OCI-LY3 (cell line): ENCODE data around the gene NXF1.

Experiments used
- CTCF ChIP-seq: fragments of 200-600, 300-600 bp; sonication (generic); IDR thresholded peaks from 2 replicates; pipeline ENCODE4 v1.5.1; 2014; ENCODE audit warnings: antibody characterized with exemption, low read length, low read depth
- EZH2phosphoT487 ChIP-seq: fragments of 200-600 bp; shearing (Covaris generic); IDR thresholded peaks from 2 replicates; pipeline ENCODE4 v1.6.1; 2018; ENCODE audit warnings: antibody characterized with exemption, mixed run types, low read depth

- TF ChIP-seq EZH2phosphoT487, result no peak
- peak; percentile 92 for TF ChIP-seq CTCF
Measured at GRCh38 chr11:62786318-62787004, 18.8 kb downstream of the NXF1 start.
